Choroid plexus epithelial cell (primary cell): ENCODE data around the gene DBN1.
"Not testable (repeated sequence)": the region's sequence is repeated elsewhere in the genome, so short reads cannot be mapped to it uniquely, and the experiment has no call there.

ENCODE experiments used
- DNase-seq: peaks from one replicate; pipeline ENCODE4 v3.0.0-alpha.2; 2010; ENCODE audit warnings: low read depth
- H3K4me3 ChIP-seq: 2 replicates; pipeline ENCODE4 v1.5.1; 2011; ENCODE audit warnings: low read depth, mild to moderate bottlenecking, control low read depth, low read length, moderate library complexity
- TF ChIP-seq, protein P1 (sequence below): conservative IDR thresholded peaks from 2 replicates; pipeline ENCODE4 v1.5.1; 2011; ENCODE audit warnings: low read depth, mild to moderate bottlenecking, control low read depth, inconsistent platforms, low read length, moderate library complexity

Gene DBN1

DNA sequence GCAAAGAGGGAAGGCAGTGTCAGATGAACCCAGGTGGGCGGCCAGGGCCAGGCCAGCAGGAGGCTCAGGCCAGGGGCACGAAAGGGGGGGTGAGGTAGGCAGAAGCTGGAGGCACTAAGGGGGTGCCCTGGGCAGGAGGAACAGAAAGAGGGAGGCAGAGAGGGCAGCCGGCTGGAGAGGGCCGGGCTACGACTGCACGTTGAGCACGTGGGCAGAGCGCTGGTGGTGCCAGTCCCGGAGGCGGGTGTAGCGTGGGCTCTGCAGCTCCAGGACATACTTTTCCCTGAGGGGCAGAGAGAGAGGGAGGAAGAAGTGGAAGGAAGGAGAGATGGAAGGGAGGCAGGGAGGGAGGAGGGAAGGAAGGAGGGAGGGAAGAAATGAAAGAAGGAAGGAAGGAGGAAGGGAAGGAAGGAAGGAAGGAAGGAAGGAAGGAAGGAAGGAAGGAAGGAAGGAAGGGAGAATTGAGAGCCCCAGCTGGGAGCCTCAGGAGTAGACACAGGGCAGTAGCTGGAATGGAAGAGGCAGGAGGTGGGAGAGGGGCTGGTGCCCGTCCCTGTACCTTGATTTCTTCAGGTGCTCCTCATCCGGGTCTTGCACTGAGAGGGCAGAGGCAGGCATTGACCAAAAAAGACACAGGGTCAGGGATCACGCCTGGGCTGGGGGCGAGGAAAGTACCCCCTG lies 17.0 kb upstream of the DBN1 start:
- H3K4me3 ChIP-seq: no peak overlapping the region
- TF ChIP-seq, protein P1, sequence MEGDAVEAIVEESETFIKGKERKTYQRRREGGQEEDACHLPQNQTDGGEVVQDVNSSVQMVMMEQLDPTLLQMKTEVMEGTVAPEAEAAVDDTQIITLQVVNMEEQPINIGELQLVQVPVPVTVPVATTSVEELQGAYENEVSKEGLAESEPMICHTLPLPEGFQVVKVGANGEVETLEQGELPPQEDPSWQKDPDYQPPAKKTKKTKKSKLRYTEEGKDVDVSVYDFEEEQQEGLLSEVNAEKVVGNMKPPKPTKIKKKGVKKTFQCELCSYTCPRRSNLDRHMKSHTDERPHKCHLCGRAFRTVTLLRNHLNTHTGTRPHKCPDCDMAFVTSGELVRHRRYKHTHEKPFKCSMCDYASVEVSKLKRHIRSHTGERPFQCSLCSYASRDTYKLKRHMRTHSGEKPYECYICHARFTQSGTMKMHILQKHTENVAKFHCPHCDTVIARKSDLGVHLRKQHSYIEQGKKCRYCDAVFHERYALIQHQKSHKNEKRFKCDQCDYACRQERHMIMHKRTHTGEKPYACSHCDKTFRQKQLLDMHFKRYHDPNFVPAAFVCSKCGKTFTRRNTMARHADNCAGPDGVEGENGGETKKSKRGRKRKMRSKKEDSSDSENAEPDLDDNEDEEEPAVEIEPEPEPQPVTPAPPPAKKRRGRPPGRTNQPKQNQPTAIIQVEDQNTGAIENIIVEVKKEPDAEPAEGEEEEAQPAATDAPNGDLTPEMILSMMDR: no peak
- no peak for DNase-seq

DNA sequence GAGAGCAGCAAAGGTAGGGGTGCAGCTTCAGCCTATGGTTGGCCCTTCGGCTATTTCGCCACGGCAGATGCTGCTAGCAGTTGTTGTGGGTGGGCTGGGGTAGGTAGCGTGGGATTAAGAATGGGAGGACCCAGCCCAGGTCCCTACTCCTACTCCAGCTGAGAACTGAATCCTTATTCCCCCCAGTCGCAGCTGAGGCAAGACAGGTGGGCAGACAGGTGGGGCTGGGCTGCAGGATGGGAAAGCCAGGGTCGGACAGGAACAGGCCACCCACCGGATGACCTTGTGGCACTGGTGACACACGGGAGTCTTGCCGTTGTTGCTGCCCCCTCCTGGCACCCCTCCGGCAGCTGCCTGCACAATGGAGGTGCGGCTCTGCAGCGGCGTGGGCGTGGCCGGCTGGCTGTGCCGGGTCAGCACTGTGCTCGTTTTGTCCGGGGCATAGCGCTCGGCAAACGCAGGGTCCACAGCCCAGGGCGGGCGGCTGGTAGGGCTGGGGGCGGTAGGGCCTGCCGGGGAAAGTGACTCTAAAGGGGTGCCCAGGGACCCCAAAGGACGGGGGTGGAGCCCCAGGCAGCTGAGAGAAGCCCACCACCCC lies 15.8 kb upstream of the DBN1 start:
- TF ChIP-seq, protein P1: peak; percentile 22
- no peak overlapping the region for H3K4me3 ChIP-seq
- DNase-seq: no peak

- TF ChIP-seq, protein P1: no peak
- H3K4me3 ChIP-seq: no peak overlapping the region
- DNase-seq: no peak
Observed at GRCh38 chr5:177487975-177488374, 14.5 kb upstream of the DBN1 start.

DNA sequence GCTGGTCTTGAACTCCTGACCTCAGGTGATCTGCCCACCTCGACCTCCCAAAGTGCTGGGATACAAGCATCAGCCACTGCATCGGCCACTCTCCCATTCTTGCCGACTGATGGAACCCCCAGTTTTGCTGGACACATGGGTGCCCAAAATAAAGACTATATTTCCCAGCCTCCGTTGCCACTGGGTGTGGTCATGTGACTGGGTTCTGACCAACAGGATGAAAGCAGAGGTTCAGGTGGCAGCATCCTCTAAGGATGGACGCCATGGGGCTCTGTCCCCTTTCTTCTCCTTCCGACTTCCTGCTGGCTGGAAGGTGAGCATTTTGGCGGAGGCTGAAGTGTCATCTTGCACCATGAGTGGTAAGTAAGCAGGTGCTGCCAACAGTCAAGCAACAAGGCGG lies 13.7 kb upstream of the DBN1 start:
- no peak for DNase-seq
- TF ChIP-seq, protein P1: no peak
- H3K4me3 ChIP-seq: no peak overlapping the region

DNA sequence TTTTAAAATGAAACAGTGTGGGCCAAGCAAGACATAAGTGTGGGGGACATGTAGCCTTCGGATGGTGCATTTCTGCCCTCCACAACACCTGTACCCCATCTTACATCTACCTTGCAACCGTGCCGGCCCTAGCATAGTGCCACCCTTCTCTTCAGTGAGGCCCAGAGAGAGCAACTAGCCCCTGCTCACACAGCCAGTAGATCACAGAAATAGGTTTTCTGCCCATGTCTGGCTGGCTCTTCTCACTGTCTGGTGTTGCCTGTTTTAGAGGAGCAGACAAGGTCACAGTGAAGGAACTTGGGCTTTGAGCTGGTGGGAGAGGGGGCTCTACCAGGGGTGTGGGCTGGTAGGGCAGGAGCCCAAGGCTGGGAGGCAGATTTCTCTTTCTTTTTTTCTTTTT lies 12.8 kb upstream of the DBN1 start:
- no peak overlapping the region for H3K4me3 ChIP-seq
- DNase-seq: no peak
- TF ChIP-seq, protein P1: no peak

GRCh38 chr5:177485753-177486152 lies 12.3 kb upstream of the DBN1 start:
- DNase-seq, H3K4me3 ChIP-seq: not testable (repeated sequence)

DNA sequence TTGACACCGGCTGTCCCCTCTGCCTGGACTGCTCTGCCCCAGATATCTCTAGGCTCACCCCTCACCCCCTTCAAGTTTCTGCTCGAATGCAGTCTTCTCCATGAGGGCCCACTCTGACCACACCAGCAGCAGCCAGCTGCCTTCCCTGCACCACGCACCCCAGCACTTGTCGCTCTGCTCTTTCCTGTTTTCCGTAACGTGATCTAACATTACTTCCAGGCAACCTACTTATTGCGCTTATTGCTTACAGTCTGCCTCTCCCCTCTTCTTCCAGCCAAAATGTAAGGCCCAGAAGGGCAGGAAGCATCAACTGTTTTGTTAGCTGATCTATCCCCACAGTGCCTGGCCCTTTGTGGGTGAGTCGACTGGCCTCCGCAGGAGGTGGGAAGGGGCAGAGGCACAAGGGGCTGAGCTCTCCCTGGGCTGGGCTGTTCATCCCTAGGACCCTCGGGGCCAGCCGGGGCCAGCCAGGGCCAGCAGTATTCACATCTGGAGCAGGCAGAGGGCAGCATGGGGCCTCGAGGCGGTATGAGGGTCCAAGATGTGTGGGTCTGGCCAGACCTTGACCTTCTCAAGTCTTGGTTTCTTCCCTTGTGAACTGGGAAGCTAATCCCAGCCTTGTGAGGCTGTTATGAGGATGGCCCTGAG lies 11.6 kb upstream of the DBN1 start:
- DNase-seq: peak; percentile 47
- TF ChIP-seq, protein P1: no peak
- H3K4me3 ChIP-seq: no peak overlapping the region
